HG02885 (cell line): Measurements from ENCODE around the gene RAP1GAP.
"Not testable (repeated sequence)": the region's sequence is repeated elsewhere in the genome, so short reads cannot be mapped to it uniquely, and the experiment has no call there.

ENCODE experiments used
- ATAC-seq: cut with Tn5 transposase; IDR thresholded peaks from one replicate; pipeline ENCODE4 v1.9.1; 2021; ENCODE audit warnings: mild to moderate bottlenecking; ENCODE audit not compliant: unreplicated experiment, poor library complexity

RAP1GAP gene

GRCh38 chr1:21575351-21575942 lies 93.7 kb downstream of the RAP1GAP start:
- no peak for ATAC-seq

- ATAC-seq = no peak
Observed at GRCh38 chr1:21574466-21575151, 94.5 kb downstream of the RAP1GAP start.

- no peak for ATAC-seq
Observed at GRCh38 chr1:21573971-21574465, 95.1 kb downstream of the RAP1GAP start.

GRCh38 chr1:21573475-21573874 lies 95.7 kb downstream of the RAP1GAP start:
- ATAC-seq = no peak

- no peak for ATAC-seq
Observed at GRCh38 chr1:21572735-21573277, 96.4 kb downstream of the RAP1GAP start.

GRCh38 chr1:21572221-21572620 lies 96.9 kb downstream of the RAP1GAP start:
- no peak for ATAC-seq

- ATAC-seq = no peak
Observed at GRCh38 chr1:21570885-21571284, 98.3 kb downstream of the RAP1GAP start.

- ATAC-seq = no peak
Observed at GRCh38 chr1:21570528-21570875, 98.7 kb downstream of the RAP1GAP start.

GRCh38 chr1:21569820-21570527 lies 99.2 kb downstream of the RAP1GAP start:
- ATAC-seq = no peak

GRCh38 chr1:21568809-21569385 lies 100.3 kb downstream of the RAP1GAP start:
- ATAC-seq = no peak

- ATAC-seq = no peak
Observed at GRCh38 chr1:21568006-21568746, 101.0 kb downstream of the RAP1GAP start.

- ATAC-seq = no peak
Observed at GRCh38 chr1:21567241-21568005, 101.7 kb downstream of the RAP1GAP start.

GRCh38 chr1:21566361-21566760 lies 102.8 kb downstream of the RAP1GAP start:
- ATAC-seq = not testable (repeated sequence)

- no peak for ATAC-seq
Observed at GRCh38 chr1:21565285-21565684, 103.9 kb downstream of the RAP1GAP start.

GRCh38 chr1:21564521-21565095 lies 104.5 kb downstream of the RAP1GAP start:
- no peak for ATAC-seq

GRCh38 chr1:21563971-21564370 lies 105.2 kb downstream of the RAP1GAP start:
- ATAC-seq = no peak

- ATAC-seq = no peak
Observed at GRCh38 chr1:21562896-21563295, 106.3 kb downstream of the RAP1GAP start.

- ATAC-seq = no peak
Observed at GRCh38 chr1:21560916-21561638, 108.1 kb downstream of the RAP1GAP start.
